HL-60 (cell line): ENCODE results near the gene LGALS9.

Source experiments
- DNase-seq, 2 experiments: peaks; one replicate each; pipeline ENCODE4 v3.0.0-alpha.2; 2010 to 2020; ENCODE audit warnings: low read depth in 1 of 2, low spot score in 1 of 2
- H3K27ac ChIP-seq: fragments of 250-450 bp; sonication (Bioruptor Pico); replicated peaks from 2 replicates; pipeline ENCODE4 v1.5.1; 2020; ENCODE audit warnings: mild to moderate bottlenecking, moderate library complexity
- H3K27me3 ChIP-seq: fragments of 250-450 bp; sonication (Bioruptor Pico); 2 replicates; pipeline ENCODE4 v1.5.1; 2021; ENCODE audit warnings: mild to moderate bottlenecking, moderate library complexity; ENCODE audit not compliant: insufficient read depth, poor library complexity, severe bottlenecking
- H3K4me3 ChIP-seq: replicated peaks from 2 replicates; pipeline ENCODE4 v1.5.1; 2011; ENCODE audit warnings: mild to moderate bottlenecking, control low read depth, low read length; ENCODE audit not compliant: insufficient read depth
- CTCF ChIP-seq: IDR thresholded peaks from one replicate; pipeline ENCODE4 v1.5.1; 2011; ENCODE audit warnings: low read length, control low read depth, inconsistent platforms; ENCODE audit not compliant: insufficient read depth
- GABPA ChIP-seq: IDR thresholded peaks from 2 replicates; pipeline ENCODE4 v1.6.1; 2012; ENCODE audit warnings: low read depth
- POLR2AphosphoS5 ChIP-seq: IDR thresholded peaks from 2 replicates; pipeline ENCODE4 v1.6.1; 2012; ENCODE audit warnings: low read depth
- REST ChIP-seq: IDR thresholded peaks from 2 replicates; pipeline ENCODE4 v1.6.1; 2012; ENCODE audit warnings: low read depth; ENCODE audit not compliant: insufficient replicate concordance
- SPI1 ChIP-seq: IDR thresholded peaks from 2 replicates; pipeline ENCODE4 v1.6.1; 2012; ENCODE audit warnings: low read depth, mild to moderate bottlenecking, borderline replicate concordance

LGALS9 gene

GRCh38 chr17:27616414-27616813 is 14.6 kb upstream of the LGALS9 start:
- no peaks in the 10 kb centered on the region for H3K27me3 ChIP-seq
- H3K4me3 ChIP-seq, result no peak overlapping the region
- no peak overlapping the region for H3K27ac ChIP-seq
- no peak for DNase-seq
- TF ChIP-seq REST (no peak), POLR2AphosphoS5 (no peak), CTCF (no peak)

DNA sequence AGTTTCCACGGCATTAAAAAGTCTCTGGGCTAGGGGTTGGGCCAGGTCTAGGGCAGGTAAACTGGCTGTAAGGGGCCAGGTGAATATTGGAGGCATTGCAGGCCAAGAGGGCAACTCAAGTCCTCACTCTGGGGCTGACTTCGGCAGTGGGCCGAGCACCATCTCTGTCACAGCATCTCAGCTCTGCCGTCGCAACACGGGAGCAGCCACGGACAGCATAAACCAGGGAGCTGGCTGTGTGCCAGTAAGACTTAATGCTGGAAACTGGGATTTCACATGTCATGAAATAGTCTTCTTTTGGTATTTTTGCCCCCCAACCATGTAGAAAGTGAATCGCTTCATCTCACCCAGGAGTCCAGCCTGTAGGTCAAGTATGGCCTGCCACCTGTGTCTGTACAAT is 12.6 kb upstream of the LGALS9 start:
- Histone ChIP-seq H3K27ac (no peak overlapping the region), H3K27me3 (no peaks in the 10 kb centered on the region), H3K4me3 (no peak overlapping the region)
- TF ChIP-seq REST (no peak), POLR2AphosphoS5 (no peak), GABPA (no peak), CTCF (no peak), SPI1 (no peak)
- no peak for DNase-seq

DNA sequence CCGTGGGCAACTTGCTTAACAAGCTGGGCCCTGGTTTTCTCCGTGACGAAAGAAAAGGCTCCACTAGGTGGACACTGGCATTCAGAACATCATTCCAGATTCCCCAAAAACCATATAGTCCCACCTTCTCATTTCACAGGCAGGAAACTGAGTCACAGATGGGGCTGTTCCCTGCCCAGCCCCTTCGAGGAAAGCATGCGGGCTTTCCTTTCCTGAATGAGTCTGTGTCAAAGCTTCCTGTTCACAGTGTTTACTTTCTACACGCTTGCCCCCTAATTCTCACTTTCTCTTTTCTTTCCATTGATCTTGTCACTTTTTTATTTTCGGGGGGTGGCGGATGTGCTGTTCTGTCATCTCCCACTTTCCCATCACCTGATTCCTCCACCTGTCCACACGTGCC is 10.3 kb upstream of the LGALS9 start:
- Histone ChIP-seq H3K27ac (no peak overlapping the region), H3K4me3 (no peak overlapping the region), H3K27me3 (no peaks in the 10 kb centered on the region)
- TF ChIP-seq CTCF (no peak), POLR2AphosphoS5 (no peak), GABPA (no peak), REST (no peak), SPI1 (no peak)
- DNase-seq, result no peak
